GM12878 (cell line): ENCODE measurements around the gene FAM120A. TPM values are rescaled to one million over a fixed set of nuclear protein-coding genes. Genes with fewer than 3 reads are reported as not detected.
A peak's percentile ranks its signal among the peaks of the same experiment; 100 is the strongest.

Experiments used
- ATAC-seq: fragments of 200-7000 bp; cut with Tn5 transposase; 3 replicates; pipeline ENCODE4 v1.9.1; 2020; ENCODE audit warnings: mild to moderate bottlenecking, moderate library complexity
- BruUV-seq: library from RNA; stranded (reverse); fragments of 400-500 nt; replicated peaks from 2 replicates; lab custom pipeline; 2021; lab: Mats Ljungman, UMichigan
- CTCF ChIA-PET: fragments of 300-600 bp; sonication (Branson Sonifier 250); formaldehyde crosslinking; extraction: SDS; loops from one replicate; lab custom pipeline; 2021; ENCODE audit warnings: inconsistent platforms; lab: Yijun Ruan, JAX
- POLR2A ChIA-PET: fragments of 350-600 bp; formaldehyde crosslinking; extraction: SDS; loops from one replicate; lab custom pipeline; 2021; ENCODE audit warnings: inconsistent platforms; lab: Charles Lee
- RAD21 ChIA-PET: fragments of 300-600 bp; sonication (Branson Sonifier 250); formaldehyde crosslinking; loops from one replicate; lab custom pipeline; 2023; ENCODE audit warnings: antibody characterized with exemption; ENCODE audit not compliant: unreplicated experiment; lab: Charles Lee
- SMC1A ChIA-PET: fragments of 300-600 bp; sonication (Branson Sonifier 250); formaldehyde crosslinking; loops from one replicate; lab custom pipeline; 2023; ENCODE audit not compliant: unreplicated experiment, uncharacterized antibody; lab: Charles Lee
- DNase-seq: peaks from one replicate; pipeline ENCODE4 v3.0.0-alpha.2; 2011; ENCODE audit warnings: low read depth, low spot score
- FAIRE-seq: peaks from 3 replicates; lab custom pipeline; 2011; peaks lifted over from hg19 to GRCh38; lab: Jason Lieb, UNC
- H2AFZ ChIP-seq: 2 replicates; pipeline ENCODE4 v1.6.0; 2011; ENCODE audit warnings: low read depth, low read length, control low read depth; ENCODE audit not compliant: control insufficient read depth
- H3K27ac ChIP-seq: 2 replicates; pipeline ENCODE4 v1.5.1; 2011; ENCODE audit warnings: control low read depth; ENCODE audit not compliant: control insufficient read depth, insufficient read depth
- H3K27me3 ChIP-seq, 2 experiments: replicated peaks in 1 of 2; 2 replicates each; pipeline versions ENCODE4 v1.6.0 to v1.6.1; 2011; ENCODE audit warnings: low read length in 1 of 2; ENCODE audit not compliant: control insufficient read depth in 2 of 2, insufficient read depth in 2 of 2
- H3K36me3 ChIP-seq, 2 experiments: 2 replicates each; pipeline ENCODE4 v1.5.1; 2011; ENCODE audit warnings: low read length in 1 of 2; ENCODE audit not compliant: control insufficient read depth in 2 of 2, insufficient read depth in 2 of 2
- H3K4me1 ChIP-seq: 2 replicates; pipeline ENCODE4 v1.6.1; 2011; ENCODE audit warnings: mild to moderate bottlenecking, low read length, moderate library complexity, mixed read lengths; ENCODE audit not compliant: control insufficient read depth, insufficient read depth
- H3K4me2 ChIP-seq: 2 replicates; pipeline ENCODE4 v1.6.0; 2011; ENCODE audit warnings: control low read depth; ENCODE audit not compliant: control insufficient read depth, insufficient read depth
- H3K4me3 ChIP-seq: fragments of 200-600 bp; sonication (generic); 2 replicates; pipeline ENCODE4 v1.5.1; 2016
- H3K79me2 ChIP-seq: 2 replicates; pipeline ENCODE4 v1.6.0; 2011; ENCODE audit warnings: low read length; ENCODE audit not compliant: control insufficient read depth, insufficient read depth
- H3K9ac ChIP-seq: 2 replicates; pipeline ENCODE4 v1.8.0; 2011; ENCODE audit warnings: low read length, control low read depth, mixed read lengths; ENCODE audit not compliant: control insufficient read depth, insufficient read depth
- H3K9me3 ChIP-seq: replicated peaks from 3 replicates; pipeline ENCODE4 v1.5.1; 2011; ENCODE audit warnings: mild to moderate bottlenecking, low read length; ENCODE audit not compliant: control insufficient read depth, insufficient read depth
- H4K20me1 ChIP-seq: 2 replicates; pipeline ENCODE4 v1.6.0; 2011; ENCODE audit not compliant: control insufficient read depth, insufficient read depth
- DPF2 ChIP-seq: fragments of 450-650 bp; IDR thresholded peaks from 2 replicates; pipeline ENCODE4 v1.6.1; 2017; ENCODE audit warnings: mild to moderate bottlenecking
- JUND ChIP-seq: IDR thresholded peaks from 2 replicates; pipeline ENCODE4 v1.6.1; 2012; ENCODE audit warnings: low read depth, mild to moderate bottlenecking, low read length, improper control_type of control experiment, moderate library complexity
- MTA3 ChIP-seq: IDR thresholded peaks from 2 replicates; pipeline ENCODE4 v1.6.1; 2012; ENCODE audit warnings: low read length, inconsistent platforms, borderline replicate concordance
- RFX5 ChIP-seq: IDR thresholded peaks from 2 replicates; pipeline ENCODE4 v1.6.1; 2011; ENCODE audit warnings: low read depth, low read length, improper control_type of control experiment
- ZNF622 ChIP-seq: fragments of 450-650 bp; IDR thresholded peaks from 2 replicates; pipeline ENCODE4 v1.6.1; 2017; ENCODE audit warnings: mild to moderate bottlenecking, inconsistent platforms
- WGBS: methylation state at CpG from one replicate; pipeline ENCODE4 v1.1.6; 2016; ENCODE audit warnings: low lambda C conversion rate; ENCODE audit not compliant: insufficient replicate concordance, insufficient coverage; ENCODE audit errors: missing lambda C conversion rate; 5-methylcytosine and 5-hydroxymethylcytosine counted together
- in situ Hi-C: fragments of 300-500 bp; cut with MboI; formaldehyde crosslinking; loops from 9 replicates; pipeline ENCODE4 v1.14.3; 2018; ENCODE audit warnings: mixed read lengths
- intact Hi-C: fragments of 100-400 bp; cut with micrococcal nuclease; formaldehyde crosslinking; loops from one replicate; pipeline ENCODE4 v1.14.2; 2022; ENCODE audit not compliant: unreplicated experiment
- polyA plus RNA-seq, 11 experiments: library from polyadenylated mRNA; depleted of rRNA in 4 of 11; unstranded in 6 of 11; stranded (reverse) in 5 of 11; fragments of >200 nt; fragmentation: Nextera tagmentation in 4 of 11; fragmentation: Illumina TruSeq in 1 of 11; extraction: Ambion mirVana in 4 of 11; extraction: Trizol in 1 of 11; gene quantifications; 1 replicate in 1 of 11; 2 replicates in 10 of 11; pipeline versions ENCODE4 v1.2.1 to v1.2.3, GENCODE V29; 2011 to 2016; ENCODE audit warnings: inconsistent platforms in 2 of 11, missing spikeins in 2 of 11, low read depth in 1 of 11
- total RNA-seq, 4 experiments: library from RNA; depleted of rRNA in 3 of 4; stranded (reverse); fragments of >200 nt in 3 of 4; fragmentation: Illumina TruSeq in 1 of 4; extraction: Trizol in 1 of 4; gene quantifications; 2 replicates each; pipeline versions ENCODE4 v1.2.1 to v1.2.3, GENCODE V29; 2013 to 2021
- TF ChIP-seq, protein P1 (sequence below): fragments of 450-650 bp; IDR thresholded peaks from 2 replicates; pipeline ENCODE4 v1.6.1; 2017; ENCODE audit warnings: borderline replicate concordance
- TF ChIP-seq, protein P2 (sequence below): fragments of 450-650 bp; conservative IDR thresholded peaks from 2 replicates; pipeline ENCODE4 v1.6.1; 2017; ENCODE audit warnings: mild to moderate bottlenecking, moderate library complexity

Gene FAM120A
- total and polyA plus RNA-seq, 10 of the 15 experiments (the other 5 are each of a cell fraction or from before 2014, with no cell fraction given) = 13.1 to 89.6 (median 52.5) TPM

DNA sequence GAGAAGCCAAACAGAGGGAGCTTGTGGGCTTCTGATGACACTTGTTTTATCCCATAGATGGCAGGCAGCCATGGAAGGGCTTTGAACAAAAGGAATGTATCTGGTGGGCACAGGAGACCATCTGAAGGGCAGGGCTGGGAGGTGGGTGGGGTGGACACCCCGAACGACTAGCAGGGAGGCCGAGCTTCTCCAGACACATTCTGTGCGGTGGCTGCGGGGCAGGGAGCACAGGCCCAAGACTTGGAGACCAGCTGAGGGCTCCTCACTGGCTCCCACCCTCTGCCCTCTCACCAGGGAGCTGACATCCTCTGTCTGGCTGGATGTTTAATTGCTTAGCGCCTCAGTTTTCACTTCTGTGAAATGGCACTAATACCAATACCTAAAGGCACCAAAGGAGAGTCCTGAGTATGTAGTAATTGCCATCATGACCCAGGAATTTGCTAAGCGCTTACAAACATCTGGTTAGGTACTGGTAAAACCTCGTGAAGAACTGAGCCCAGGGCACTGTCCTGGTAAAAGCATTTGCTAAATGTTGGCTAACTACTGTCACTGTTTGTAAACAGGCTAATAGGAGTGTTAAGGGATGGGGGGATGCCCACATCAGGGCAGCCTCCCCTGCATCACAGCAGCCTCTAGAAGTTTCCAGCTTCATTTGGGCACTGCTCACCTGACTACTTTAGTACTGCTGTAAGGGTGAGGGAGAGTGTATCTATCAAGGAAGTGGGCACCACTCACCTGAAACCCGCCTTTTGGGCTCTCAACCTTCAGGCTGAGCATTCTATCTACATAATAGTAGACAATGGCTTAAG, 122.8 kb downstream of the FAM120A start (continued):
- TF ChIP-seq, protein P1, sequence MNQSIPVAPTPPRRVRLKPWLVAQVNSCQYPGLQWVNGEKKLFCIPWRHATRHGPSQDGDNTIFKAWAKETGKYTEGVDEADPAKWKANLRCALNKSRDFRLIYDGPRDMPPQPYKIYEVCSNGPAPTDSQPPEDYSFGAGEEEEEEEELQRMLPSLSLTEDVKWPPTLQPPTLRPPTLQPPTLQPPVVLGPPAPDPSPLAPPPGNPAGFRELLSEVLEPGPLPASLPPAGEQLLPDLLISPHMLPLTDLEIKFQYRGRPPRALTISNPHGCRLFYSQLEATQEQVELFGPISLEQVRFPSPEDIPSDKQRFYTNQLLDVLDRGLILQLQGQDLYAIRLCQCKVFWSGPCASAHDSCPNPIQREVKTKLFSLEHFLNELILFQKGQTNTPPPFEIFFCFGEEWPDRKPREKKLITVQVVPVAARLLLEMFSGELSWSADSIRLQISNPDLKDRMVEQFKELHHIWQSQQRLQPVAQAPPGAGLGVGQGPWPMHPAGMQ = no peak
- no peak for TF ChIP-seq RFX5
- TF ChIP-seq, all 136 proteins: peak for 0

DNA sequence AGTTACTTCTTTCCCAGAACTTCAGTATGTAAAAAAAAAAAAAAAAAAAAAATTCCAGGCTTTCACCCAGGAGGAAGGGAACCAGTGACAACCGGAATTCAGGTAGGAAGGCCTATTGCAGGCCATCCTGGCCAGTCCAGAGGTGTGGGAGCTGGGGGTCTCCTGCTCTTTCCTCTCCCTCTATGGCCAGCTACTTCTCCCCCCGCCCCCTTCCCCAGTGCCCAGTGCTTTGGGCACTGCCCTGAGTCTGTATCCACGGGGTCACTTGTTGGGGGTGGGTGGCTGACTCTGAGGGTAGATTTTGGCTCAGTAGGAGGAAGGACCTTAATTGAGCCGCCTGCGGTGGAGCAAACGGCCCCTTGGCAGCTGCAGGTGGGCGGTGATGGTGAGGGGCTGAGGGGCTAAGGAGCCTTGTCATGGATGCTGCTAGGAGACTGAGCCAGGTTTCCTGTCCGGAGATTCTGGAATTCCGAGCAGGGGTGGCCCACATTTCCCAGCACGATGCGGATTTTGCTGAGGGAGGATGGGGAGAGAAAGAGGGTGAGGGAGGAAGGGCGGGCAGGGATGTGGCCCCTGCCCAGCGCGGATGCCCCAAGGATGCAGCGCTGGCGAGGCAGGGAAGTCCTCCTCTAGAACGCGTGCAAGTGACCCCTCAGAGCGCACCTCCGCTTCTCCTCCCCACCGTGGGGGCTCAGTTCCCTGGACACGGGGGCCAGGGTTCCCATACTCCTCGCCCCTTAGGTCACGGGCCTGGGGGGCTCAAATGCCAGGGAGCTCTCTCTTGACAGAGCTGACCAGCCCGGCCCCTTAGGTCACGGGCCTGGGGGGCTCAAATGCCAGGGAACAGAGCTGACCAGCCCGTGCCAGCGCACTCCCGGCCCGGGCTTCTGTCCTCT, 123.7 kb downstream of the FAM120A start:
- Histone ChIP-seq H3K27ac (peak overlapping the region; percentile 61), H2AFZ (peak overlapping the region; percentile 71), H3K9me3 (peaks cover 2% of the 10 kb centered on the region; the same call in 2 of the 3 replicates), H3K79me2 (peaks cover 6% of the 10 kb centered on the region), H3K4me2 (peak overlapping the region; percentile 99), H3K9ac (peak overlapping the region; percentile 77), H3K4me1 (peaks cover 11% of the 10 kb centered on the region), H3K27me3 (no peaks in the 10 kb centered on the region), H3K4me3 (peak overlapping the region; percentile 86), H4K20me1 (no peaks in the 10 kb centered on the region), H3K36me3 (no peaks in the 10 kb centered on the region)
- BruUV-seq = TSS peak; percentile 79
- ATAC-seq = no peak
- ChIA-PET POLR2A (interaction anchor here (0.5 kb wide), 1 partner anchor 10 kb away, joined by 3 read pairs; no protein-coding TSS in a partner anchor), SMC1A (interaction anchor here (1.4 kb wide), 1 partner anchor 9 kb away, joined by 6 read pairs; no protein-coding TSS in a partner anchor), RAD21 (interaction anchor here (1.0 kb wide), 1 partner anchor 9 kb away, joined by 3 read pairs; no protein-coding TSS in a partner anchor), CTCF (no interaction called here)
- DNase-seq = no peak
- in situ Hi-C loops (no loop called here), intact Hi-C loops (no loop called here)
- no peak for FAIRE-seq
- TF ChIP-seq DPF2 (peak; percentile 18; the same call in 1 of the 2 replicates), MTA3 (no peak), ZNF622 (no peak), JUND (no peak)
- TF ChIP-seq, protein P2, sequence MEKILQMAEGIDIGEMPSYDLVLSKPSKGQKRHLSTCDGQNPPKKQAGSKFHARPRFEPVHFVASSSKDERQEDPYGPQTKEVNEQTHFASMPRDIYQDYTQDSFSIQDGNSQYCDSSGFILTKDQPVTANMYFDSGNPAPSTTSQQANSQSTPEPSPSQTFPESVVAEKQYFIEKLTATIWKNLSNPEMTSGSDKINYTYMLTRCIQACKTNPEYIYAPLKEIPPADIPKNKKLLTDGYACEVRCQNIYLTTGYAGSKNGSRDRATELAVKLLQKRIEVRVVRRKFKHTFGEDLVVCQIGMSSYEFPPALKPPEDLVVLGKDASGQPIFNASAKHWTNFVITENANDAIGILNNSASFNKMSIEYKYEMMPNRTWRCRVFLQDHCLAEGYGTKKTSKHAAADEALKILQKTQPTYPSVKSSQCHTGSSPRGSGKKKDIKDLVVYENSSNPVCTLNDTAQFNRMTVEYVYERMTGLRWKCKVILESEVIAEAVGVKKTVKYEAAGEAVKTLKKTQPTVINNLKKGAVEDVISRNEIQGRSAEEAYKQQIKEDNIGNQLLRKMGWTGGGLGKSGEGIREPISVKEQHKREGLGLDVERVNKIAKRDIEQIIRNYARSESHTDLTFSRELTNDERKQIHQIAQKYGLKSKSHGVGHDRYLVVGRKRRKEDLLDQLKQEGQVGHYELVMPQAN = 0 out of 2 replicates have a peak, but pooled peaks have one; percentile 50
- WGBS = 76% methylated on average over 17 of the region's 30 CpGs
